Vagina (tissue), 2 donors: ENCODE data around the gene HLA-F. TPM values are rescaled to one million over a fixed set of nuclear protein-coding genes. Genes with fewer than 3 reads are reported as not detected.

Experiments used
- DNase-seq, 2 donors: peaks; one replicate each; pipeline ENCODE4 v3.0.0-alpha.2; 2017; ENCODE audit errors: extremely low spot score in 2 of 2
- H3K27ac ChIP-seq: fragments of 200-600 bp; sonication (generic); one replicate; pipeline ENCODE4 v1.5.1; 2019
- H3K27me3 ChIP-seq: fragments of 200-600 bp; sonication (generic); one replicate; pipeline ENCODE4 v1.5.1; 2019
- H3K36me3 ChIP-seq, 2 donors: fragments of 200-600 bp; sonication (generic); one replicate each; pipeline ENCODE4 v1.5.1; 2017 to 2019
- H3K4me1 ChIP-seq: fragments of 200-600 bp; sonication (generic); one replicate; pipeline ENCODE4 v1.5.1; 2019
- H3K4me3 ChIP-seq, 2 donors: fragments of 200-600 bp; sonication (generic); 1 replicate in 1 of 2; 2 replicates in 1 of 2; pipeline ENCODE4 v1.5.1; 2016 to 2019
- H3K9me3 ChIP-seq: fragments of 200-600 bp; sonication (generic); one replicate; pipeline ENCODE4 v1.5.1; 2019
- POLR2A ChIP-seq, 2 donors: fragments of 450-650 bp; IDR thresholded peaks; one replicate each; pipeline ENCODE4 v1.6.1; 2017; ENCODE audit warnings: antibody characterized with exemption in 2 of 2, mild to moderate bottlenecking in 2 of 2, moderate library complexity in 2 of 2
- POLR2AphosphoS5 ChIP-seq, 2 donors: sonication (generic); formaldehyde crosslinking; IDR thresholded peaks; one replicate each; pipeline ENCODE4 v1.9.0; 2017; ENCODE audit warnings: antibody characterized with exemption in 2 of 2, mild to moderate bottlenecking in 2 of 2, low read depth in 1 of 2; ENCODE audit not compliant: insufficient read depth in 1 of 2
- intact Hi-C: fragments of 100-400 bp; cut with DNase I; formaldehyde crosslinking; loops from one replicate; pipeline ENCODE4 v1.15.1; 2023
- total RNA-seq: library from RNA; depleted of rRNA; stranded (reverse); fragments of >200 nt; gene quantifications from one replicate; pipeline ENCODE4 v1.2.3, GENCODE V29; 2016
- TF ChIP-seq, protein P1 (sequence below), 3 experiments: fragments of 450-650 bp in 2 of 3; fragments of 200-600 bp in 1 of 3; sonication (generic) in 1 of 3; IDR thresholded peaks; one replicate each; pipeline ENCODE4 v1.5.1; 2017 to 2019; ENCODE audit warnings: antibody characterized with exemption in 3 of 3, mild to moderate bottlenecking in 2 of 3, moderate library complexity in 2 of 3

The HLA-F gene
- total RNA-seq, 1 donor from 2014 or later = 133 TPM

DNA sequence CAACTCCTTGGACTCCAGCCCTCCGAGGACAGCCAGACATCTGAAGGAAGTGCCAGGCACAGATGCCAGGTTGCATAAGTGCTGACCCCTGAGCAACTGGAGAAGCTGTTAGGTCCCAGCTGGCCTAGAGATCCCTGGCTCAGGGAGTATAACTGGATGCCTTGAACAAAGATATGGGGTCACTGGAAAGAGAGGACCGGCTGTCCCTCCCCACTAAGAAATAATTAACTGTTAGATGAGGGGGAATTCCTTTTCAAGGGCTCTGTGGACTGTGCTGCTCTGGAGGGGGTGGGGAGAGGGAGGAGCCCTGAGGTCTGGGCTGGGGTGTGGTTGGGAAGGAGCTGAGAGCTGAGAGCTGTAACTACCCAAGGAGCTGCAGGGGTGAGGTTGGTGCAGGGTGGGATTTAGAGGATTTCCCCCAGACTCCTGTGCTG, 39.6 kb downstream of the HLA-F start:
- Histone ChIP-seq H3K36me3 (no peaks in the 10 kb centered on the region), H3K27me3 (no peaks in the 10 kb centered on the region), H3K9me3 (no peaks in the 10 kb centered on the region), H3K4me3 (no peak overlapping the region), H3K27ac (no peak overlapping the region), H3K4me1 (no peaks in the 10 kb centered on the region)
- DNase-seq = peak in 1 of 2 donors; percentile 87
- intact Hi-C loops = no loop called here
- TF ChIP-seq POLR2AphosphoS5 (IDR thresholded peaks at IDR 0.05; ENCODE audit: insufficient read depth in 1 of 2, low read depth in 1 of 2) = no peak
- no peak for TF ChIP-seq POLR2A (IDR thresholded peaks at IDR 0.05)
- TF ChIP-seq, protein P1, sequence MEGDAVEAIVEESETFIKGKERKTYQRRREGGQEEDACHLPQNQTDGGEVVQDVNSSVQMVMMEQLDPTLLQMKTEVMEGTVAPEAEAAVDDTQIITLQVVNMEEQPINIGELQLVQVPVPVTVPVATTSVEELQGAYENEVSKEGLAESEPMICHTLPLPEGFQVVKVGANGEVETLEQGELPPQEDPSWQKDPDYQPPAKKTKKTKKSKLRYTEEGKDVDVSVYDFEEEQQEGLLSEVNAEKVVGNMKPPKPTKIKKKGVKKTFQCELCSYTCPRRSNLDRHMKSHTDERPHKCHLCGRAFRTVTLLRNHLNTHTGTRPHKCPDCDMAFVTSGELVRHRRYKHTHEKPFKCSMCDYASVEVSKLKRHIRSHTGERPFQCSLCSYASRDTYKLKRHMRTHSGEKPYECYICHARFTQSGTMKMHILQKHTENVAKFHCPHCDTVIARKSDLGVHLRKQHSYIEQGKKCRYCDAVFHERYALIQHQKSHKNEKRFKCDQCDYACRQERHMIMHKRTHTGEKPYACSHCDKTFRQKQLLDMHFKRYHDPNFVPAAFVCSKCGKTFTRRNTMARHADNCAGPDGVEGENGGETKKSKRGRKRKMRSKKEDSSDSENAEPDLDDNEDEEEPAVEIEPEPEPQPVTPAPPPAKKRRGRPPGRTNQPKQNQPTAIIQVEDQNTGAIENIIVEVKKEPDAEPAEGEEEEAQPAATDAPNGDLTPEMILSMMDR (IDR thresholded peaks at IDR 0.05) = no peak

DNA sequence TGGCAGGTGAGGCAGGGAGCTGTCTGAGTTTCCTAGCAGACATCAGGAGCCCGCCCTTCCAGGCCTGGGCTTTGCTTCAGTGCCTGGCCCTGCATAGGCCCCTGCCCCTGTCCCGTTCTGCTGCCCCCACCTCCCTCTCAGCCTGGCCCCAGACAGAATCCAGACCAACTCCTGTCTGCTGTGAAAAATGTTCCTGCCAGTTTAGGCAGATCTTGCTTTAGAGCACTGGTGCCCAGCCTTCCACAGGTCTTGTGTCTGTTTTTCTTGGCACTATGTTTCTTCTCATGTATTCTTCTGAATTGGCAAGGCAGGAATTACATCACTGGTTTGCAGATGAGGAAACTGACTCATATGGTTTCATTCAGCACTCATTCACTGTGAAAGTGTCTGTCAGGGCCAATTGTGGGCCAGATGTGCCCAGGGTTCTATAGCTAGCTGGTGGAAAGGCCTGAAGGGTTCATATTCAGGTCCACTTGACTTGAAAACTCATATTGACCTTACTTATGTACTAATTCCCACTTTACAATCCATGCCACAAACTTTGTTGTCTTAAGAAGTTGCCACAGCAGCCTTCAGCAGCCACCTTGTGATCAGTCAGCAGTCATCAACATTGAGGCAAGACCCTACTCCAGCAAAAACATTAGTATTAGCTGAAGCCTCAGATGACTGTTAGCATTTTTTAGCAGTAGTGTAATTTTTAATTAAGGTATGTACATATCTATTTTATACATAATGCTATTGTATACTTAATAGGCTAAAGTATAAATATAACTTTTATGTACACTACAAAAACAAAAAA, 40.5 kb downstream of the HLA-F start:
- TF ChIP-seq POLR2A (IDR thresholded peaks at IDR 0.05) = no peak
- TF ChIP-seq, protein P1 (IDR thresholded peaks at IDR 0.05) = no peak
- no peak for TF ChIP-seq POLR2AphosphoS5 (IDR thresholded peaks at IDR 0.05; ENCODE audit: insufficient read depth in 1 of 2, low read depth in 1 of 2)
- no peak overlapping the region for H3K27ac ChIP-seq
- H3K27me3 ChIP-seq = no peaks in the 10 kb centered on the region
- no peaks in the 10 kb centered on the region for H3K9me3 ChIP-seq
- intact Hi-C loops = no loop called here
- no peaks in the 10 kb centered on the region for H3K4me1 ChIP-seq
- peak in 1 of 2 donors; percentile 87 for DNase-seq
- H3K36me3 ChIP-seq = no peaks in the 10 kb centered on the region
- H3K4me3 ChIP-seq = no peak overlapping the region

DNA sequence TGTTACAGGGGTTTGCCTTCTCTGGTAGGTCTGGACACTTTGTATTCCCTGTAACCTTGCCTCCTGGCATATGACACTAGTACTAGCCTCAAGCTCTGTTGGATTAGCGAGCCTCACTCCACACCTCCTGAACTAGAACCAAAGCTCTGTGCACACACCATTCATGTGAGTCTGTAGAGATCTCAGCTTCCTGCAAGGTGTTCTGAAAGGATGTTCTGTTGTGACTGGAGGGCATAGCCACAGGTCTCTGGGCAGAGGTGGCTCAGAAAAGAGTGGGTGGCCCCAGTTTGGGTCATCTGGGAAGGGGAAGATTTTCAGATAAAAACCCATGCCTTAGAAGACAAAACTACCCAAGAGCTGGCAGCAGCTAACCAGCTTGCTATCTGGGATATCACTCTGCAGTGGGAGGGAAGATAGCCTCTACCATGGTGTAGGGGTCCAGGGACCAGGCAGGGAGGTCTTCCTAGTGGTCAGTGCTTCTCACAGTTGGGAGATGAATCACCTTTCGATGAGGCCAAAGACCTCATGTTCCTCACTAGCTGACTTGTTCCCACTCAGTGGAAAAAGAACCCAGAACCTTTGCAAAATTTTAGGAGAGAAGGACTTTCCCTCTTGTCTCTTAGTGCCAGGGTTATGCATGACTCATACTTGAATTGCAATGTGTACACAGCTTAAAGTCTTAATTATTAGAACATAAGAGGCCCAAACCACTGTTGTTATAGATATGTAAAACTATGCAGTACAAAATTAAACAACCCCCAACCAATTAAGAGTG, 41.4 kb downstream of the HLA-F start:
- Histone ChIP-seq H3K36me3 (no peaks in the 10 kb centered on the region), H3K27ac (no peak overlapping the region), H3K4me3 (no peak overlapping the region), H3K4me1 (no peaks in the 10 kb centered on the region), H3K9me3 (no peaks in the 10 kb centered on the region), H3K27me3 (no peaks in the 10 kb centered on the region)
- peak in 1 of 2 donors; percentile 34 for DNase-seq
- no peak for TF ChIP-seq POLR2A (IDR thresholded peaks at IDR 0.05)
- no peak for TF ChIP-seq POLR2AphosphoS5 (IDR thresholded peaks at IDR 0.05; ENCODE audit: insufficient read depth in 1 of 2, low read depth in 1 of 2)
- TF ChIP-seq, protein P1 (IDR thresholded peaks at IDR 0.05) = no peak
- intact Hi-C loops = no loop called here

DNA sequence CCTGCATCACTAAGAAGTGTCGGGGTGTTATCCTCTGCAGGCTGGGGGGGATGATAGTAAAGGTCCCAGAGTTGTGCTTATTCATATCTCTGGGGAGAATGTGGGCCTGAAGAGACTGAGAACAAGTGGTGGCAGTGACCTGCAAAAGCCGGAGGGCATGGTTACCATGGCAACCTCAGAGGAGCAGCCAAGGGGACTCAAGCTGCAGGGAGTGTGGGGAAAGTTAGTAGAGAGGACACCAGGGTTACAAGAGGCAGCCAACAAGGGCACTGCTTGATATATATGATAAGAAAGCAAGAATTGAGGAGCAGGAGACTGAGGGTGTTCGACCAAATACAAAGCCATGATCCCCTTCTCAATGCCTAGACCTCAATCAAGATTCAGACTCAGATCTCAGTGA, 46.1 kb downstream of the HLA-F start:
- Histone ChIP-seq H3K27ac (no peak overlapping the region), H3K4me3 (no peak overlapping the region), H3K4me1 (no peaks in the 10 kb centered on the region), H3K27me3 (no peaks in the 10 kb centered on the region), H3K36me3 (no peaks in the 10 kb centered on the region), H3K9me3 (no peaks in the 10 kb centered on the region)
- intact Hi-C loops = no loop called here
- peak in 1 of 2 donors; percentile 74 for DNase-seq
- TF ChIP-seq POLR2AphosphoS5 (IDR thresholded peaks at IDR 0.05; ENCODE audit: insufficient read depth in 1 of 2, low read depth in 1 of 2) = no peak
- no peak for TF ChIP-seq POLR2A (IDR thresholded peaks at IDR 0.05)
- TF ChIP-seq, protein P1 (IDR thresholded peaks at IDR 0.05) = no peak
